ENCODE results near the gene VPS13C. TPM values are rescaled to one million over a fixed set of nuclear protein-coding genes. Genes with fewer than 3 reads are reported as not detected.

The VPS13C gene
- total RNA-seq, 1 experiment from 2014 or later, result 20.9 TPM

GRCh38 chr15:62075595-62076277 lies 15.5 kb upstream of the VPS13C start:
- CTCF ChIA-PET, result no interaction called here
- no peak for TF ChIP-seq ZSCAN18 (CRISPR knock-in tag; IDR thresholded peaks at IDR 0.05)
- no peak for TF ChIP-seq ZNF219 (CRISPR knock-in tag; IDR thresholded peaks at IDR 0.05; ENCODE audit: borderline replicate concordance)
- no peak for TF ChIP-seq USF1 (CRISPR knock-in tag; IDR thresholded peaks at IDR 0.05)
- TF ChIP-seq CREM (CRISPR knock-in tag; IDR thresholded peaks at IDR 0.05), result no peak
- TF ChIP-seq TP53 (CRISPR knock-in tag; IDR thresholded peaks at IDR 0.05), result no peak
- no peak for TF ChIP-seq GABPB1 (CRISPR knock-in tag; IDR thresholded peaks at IDR 0.05)
- TF ChIP-seq MXD4 (CRISPR knock-in tag; IDR thresholded peaks at IDR 0.05; ENCODE audit: borderline replicate concordance), result no peak
- Mint-ChIP-seq H3K36me3 (no peaks in the 10 kb centered on the region), H3K27ac (no peak overlapping the region), H3K27me3 (ENCODE audit: low read depth) (peaks cover 1% of the 10 kb centered on the region; the same call in 1 of the 2 replicates), H3K4me3 (no peak overlapping the region), H3K4me1 (no peaks in the 10 kb centered on the region), H3K9me3 (no peaks in the 10 kb centered on the region)
- ATAC-seq (no peak), DNase-seq (ENCODE audit: low spot score) (no peak)
- POLR2A ChIA-PET, result no interaction called here

GRCh38 chr15:62071711-62072308 lies 11.6 kb upstream of the VPS13C start:
- Mint-ChIP-seq H3K27ac (no peak overlapping the region), H3K36me3 (no peaks in the 10 kb centered on the region), H3K4me1 (peaks cover 10% of the 10 kb centered on the region), H3K27me3 (ENCODE audit: low read depth) (peaks cover 34% of the 10 kb centered on the region), H3K4me3 (no peak overlapping the region), H3K9me3 (no peaks in the 10 kb centered on the region)
- ChIA-PET CTCF (interaction anchor here (1.0 to 2.0 kb wide), 3 partner anchors 11 to 235 kb away, joined by 4 to 9 read pairs (median 6); partner anchors contain the start of gene VPS13C), POLR2A (no interaction called here)
- DNase-seq (ENCODE audit: low spot score), result no peak
- ATAC-seq, result no peak
- TF ChIP-seq PRRX2 (CRISPR knock-in tag; IDR thresholded peaks at IDR 0.05) (no peak), CTCF (IDR thresholded peaks at IDR 0.05) (peak; percentile 47)

GRCh38 chr15:62069551-62069950 lies 9.3 kb upstream of the VPS13C start:
- H3K4me3 Mint-ChIP-seq, result no peak overlapping the region
- ATAC-seq, result no peak
- no peak overlapping the region for H3K27ac Mint-ChIP-seq
- DNase-seq (ENCODE audit: low spot score), result no peak
- no peaks in the 10 kb centered on the region for H3K36me3 Mint-ChIP-seq
- H3K4me1 Mint-ChIP-seq, result peaks cover 16% of the 10 kb centered on the region
- ChIA-PET CTCF (interaction anchor here (1.9 kb wide), 1 partner anchor 9 kb away, joined by 7 read pairs; the partner anchor contains the start of gene VPS13C), POLR2A (no interaction called here)
- H3K9me3 Mint-ChIP-seq, result no peaks in the 10 kb centered on the region
- peaks cover 51% of the 10 kb centered on the region for H3K27me3 Mint-ChIP-seq (ENCODE audit: low read depth)
- no peak for TF ChIP-seq RELA (CRISPR knock-in tag; IDR thresholded peaks at IDR 0.05; ENCODE audit: borderline replicate concordance)
- no peak for TF ChIP-seq IRF2 (CRISPR knock-in tag; IDR thresholded peaks at IDR 0.05; ENCODE audit: borderline replicate concordance, low read depth)
- no peak for TF ChIP-seq AFF4 (CRISPR knock-in tag; IDR thresholded peaks at IDR 0.05; ENCODE audit: borderline replicate concordance)
- TF ChIP-seq TCF7 (CRISPR knock-in tag; IDR thresholded peaks at IDR 0.05; ENCODE audit: low read depth), result no peak
- TF ChIP-seq CTCF (IDR thresholded peaks at IDR 0.05), result no peak
- TF ChIP-seq E2F4 (CRISPR knock-in tag; IDR thresholded peaks at IDR 0.05; ENCODE audit: borderline replicate concordance, low read depth), result no peak
- no peak for TF ChIP-seq GABPB1 (CRISPR knock-in tag; IDR thresholded peaks at IDR 0.05)
- no peak for TF ChIP-seq ZNF317 (CRISPR knock-in tag; IDR thresholded peaks at IDR 0.05; ENCODE audit: borderline replicate concordance, low read depth)
- no peak for TF ChIP-seq ZNF416 (CRISPR knock-in tag; IDR thresholded peaks at IDR 0.05)
- no peak for TF ChIP-seq ELF4 (CRISPR knock-in tag; IDR thresholded peaks at IDR 0.05; ENCODE audit: low read depth)
- TF ChIP-seq ZSCAN18 (CRISPR knock-in tag; IDR thresholded peaks at IDR 0.05), result no peak

Data from WTC11 (cell line).